HG03025 (cell line): ENCODE measurements around the gene CDH4.

Experiments used
- ATAC-seq: cut with Tn5 transposase; IDR thresholded peaks from one replicate; pipeline ENCODE4 v1.9.1; 2021; ENCODE audit warnings: mild to moderate bottlenecking, moderate library complexity; ENCODE audit not compliant: unreplicated experiment, low FRiP score

Gene CDH4

GRCh38 chr20:61691978-61692377 is 439.9 kb downstream of the CDH4 start:
- ATAC-seq: no peak

- ATAC-seq: no peak
These were observed 440.4 kb downstream of the CDH4 start for GRCh38 chr20:61692479-61692878.

GRCh38 chr20:61693055-61693600 is 441.1 kb downstream of the CDH4 start:
- no peak for ATAC-seq

- no peak for ATAC-seq
These were observed 442.6 kb downstream of the CDH4 start for GRCh38 chr20:61694682-61695081.

- ATAC-seq: no peak
These were observed 443.7 kb downstream of the CDH4 start for GRCh38 chr20:61695741-61696140.

GRCh38 chr20:61696181-61696735 is 444.2 kb downstream of the CDH4 start:
- no peak for ATAC-seq

GRCh38 chr20:61697666-61698597 is 445.9 kb downstream of the CDH4 start:
- ATAC-seq: no peak

- ATAC-seq: no peak
These were observed 446.8 kb downstream of the CDH4 start for GRCh38 chr20:61698598-61699494.

- no peak for ATAC-seq
These were observed 447.7 kb downstream of the CDH4 start for GRCh38 chr20:61699495-61700374.

GRCh38 chr20:61700595-61701140 is 448.6 kb downstream of the CDH4 start:
- ATAC-seq: no peak

GRCh38 chr20:61701401-61701800 is 449.3 kb downstream of the CDH4 start:
- ATAC-seq: no peak

- ATAC-seq: no peak
These were observed 449.7 kb downstream of the CDH4 start for GRCh38 chr20:61701802-61702201.

GRCh38 chr20:61702246-61702645 is 450.2 kb downstream of the CDH4 start:
- no peak for ATAC-seq

GRCh38 chr20:61704661-61705060 is 452.6 kb downstream of the CDH4 start:
- no peak for ATAC-seq

- ATAC-seq: no peak
These were observed 453.6 kb downstream of the CDH4 start for GRCh38 chr20:61705386-61706258.

GRCh38 chr20:61706259-61706961 is 454.3 kb downstream of the CDH4 start:
- ATAC-seq: no peak

- no peak for ATAC-seq
These were observed 456.8 kb downstream of the CDH4 start for GRCh38 chr20:61708891-61709290.

- no peak for ATAC-seq
These were observed 458.0 kb downstream of the CDH4 start for GRCh38 chr20:61710108-61710507.
